ENCODE data around the gene PDK3. TPM values are rescaled to one million over a fixed set of nuclear protein-coding genes. Genes with fewer than 3 reads are reported as not detected.

PDK3 gene
- polyA plus RNA-seq, 3 donors, result 12.2 to 34.0 (median 32.6) TPM

DNA sequence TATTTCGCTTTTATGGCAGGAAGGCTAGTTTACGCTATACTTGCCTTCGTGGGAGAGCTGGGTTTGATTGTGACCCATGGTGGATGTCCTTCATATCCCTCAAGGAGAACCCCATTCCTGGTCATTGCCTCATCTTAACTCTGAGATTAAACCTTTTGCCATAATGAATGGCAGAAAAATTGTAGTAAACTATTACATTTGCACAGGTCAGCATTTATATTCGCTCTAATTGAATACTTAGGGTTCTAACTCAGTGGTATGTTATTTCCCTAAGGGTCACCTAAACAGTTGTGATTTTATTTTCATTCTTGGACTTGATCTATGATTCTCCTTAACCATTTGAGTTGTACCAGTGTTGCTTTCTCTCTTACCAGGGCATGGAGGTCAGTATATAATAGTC is 13.4 kb downstream of the PDK3 start:
- peak overlapping the region in 1 of 3 experiments; percentile 72 for H3K4me3 ChIP-seq (replicated peaks in 1 of 3; ENCODE audit: low read depth in 2 of 3, low read length in 3 of 3)
- peaks cover 68% of the 10 kb centered on the region for H3K4me1 Mint-ChIP-seq
- peak overlapping the region; percentile 21 for H3K4me2 ChIP-seq (replicated peaks; ENCODE audit: extremely low read depth, low read length, poor library complexity, severe bottlenecking)
- no peaks in the 10 kb centered on the region for H3K9me3 ChIP-seq (replicated peaks in 1 of 2; ENCODE audit: control insufficient read depth in 1 of 2, insufficient read depth in 1 of 2, low read length in 2 of 2)
- H3K9ac ChIP-seq (ENCODE audit: insufficient read depth, low read length, poor library complexity, severe bottlenecking), result no peak overlapping the region
- peaks cover 0 to 10% (median 4%) of the 10 kb centered on the region in 7 donors for H3K9me3 Mint-ChIP-seq
- peaks cover 68% of the 10 kb centered on the region for H3K79me2 ChIP-seq (ENCODE audit: insufficient read depth, low read length)
- no peak for DNase-seq
- TF ChIP-seq, protein P1, sequence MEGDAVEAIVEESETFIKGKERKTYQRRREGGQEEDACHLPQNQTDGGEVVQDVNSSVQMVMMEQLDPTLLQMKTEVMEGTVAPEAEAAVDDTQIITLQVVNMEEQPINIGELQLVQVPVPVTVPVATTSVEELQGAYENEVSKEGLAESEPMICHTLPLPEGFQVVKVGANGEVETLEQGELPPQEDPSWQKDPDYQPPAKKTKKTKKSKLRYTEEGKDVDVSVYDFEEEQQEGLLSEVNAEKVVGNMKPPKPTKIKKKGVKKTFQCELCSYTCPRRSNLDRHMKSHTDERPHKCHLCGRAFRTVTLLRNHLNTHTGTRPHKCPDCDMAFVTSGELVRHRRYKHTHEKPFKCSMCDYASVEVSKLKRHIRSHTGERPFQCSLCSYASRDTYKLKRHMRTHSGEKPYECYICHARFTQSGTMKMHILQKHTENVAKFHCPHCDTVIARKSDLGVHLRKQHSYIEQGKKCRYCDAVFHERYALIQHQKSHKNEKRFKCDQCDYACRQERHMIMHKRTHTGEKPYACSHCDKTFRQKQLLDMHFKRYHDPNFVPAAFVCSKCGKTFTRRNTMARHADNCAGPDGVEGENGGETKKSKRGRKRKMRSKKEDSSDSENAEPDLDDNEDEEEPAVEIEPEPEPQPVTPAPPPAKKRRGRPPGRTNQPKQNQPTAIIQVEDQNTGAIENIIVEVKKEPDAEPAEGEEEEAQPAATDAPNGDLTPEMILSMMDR (IDR thresholded peaks at IDR 0.05), result no peak
- WGBS (ENCODE audit: insufficient coverage), result no CpG with 5 or more reads among the region's 4 CpGs
- H3K27me3 Mint-ChIP-seq (ENCODE audit: low read depth in 3 of 3), result peaks cover 0 to 1% (median 0%) of the 10 kb centered on the region in 3 donors
- H3K27ac ChIP-seq (ENCODE audit: low read depth in 1 of 2, low read length in 2 of 2), result peak overlapping the region; percentile 42 to 94
- H3K36me3 ChIP-seq (replicated peaks in 1 of 2; ENCODE audit: control insufficient read depth in 1 of 2, insufficient read depth in 2 of 2, low read length in 2 of 2), result no peaks in the 10 kb centered on the region
- intact Hi-C loops (cut with micrococcal nuclease), result loop anchor here in 1 of 2 donors (5.0 kb wide), 1 partner anchor 326 kb away; no protein-coding TSS in a partner anchor
- H2AFZ ChIP-seq (ENCODE audit: insufficient read depth, low read depth, low read length, poor library complexity, severe bottlenecking), result no peak overlapping the region
- H4K20me1 ChIP-seq (ENCODE audit: insufficient read depth, low read length), result no peaks in the 10 kb centered on the region
- no peaks in the 10 kb centered on the region for H3K27me3 ChIP-seq (ENCODE audit: control insufficient read depth in 2 of 2, insufficient read depth in 2 of 2, low read length in 2 of 2)
- H3K4me1 ChIP-seq (ENCODE audit: control insufficient read depth in 1 of 2, insufficient read depth in 2 of 2, low read length in 2 of 2), result peaks cover 58 to 59% of the 10 kb centered on the region in 2 donors
- peak overlapping the region; percentile 88 to 97 (median 94) for H3K27ac Mint-ChIP-seq
- no peak overlapping the region for H3K4me3 Mint-ChIP-seq
- peaks cover 2 to 5% of the 10 kb centered on the region in 2 donors for H3K36me3 Mint-ChIP-seq

GRCh38 chrX:24479924-24480323 is 14.8 kb downstream of the PDK3 start:
- Histone ChIP-seq H3K79me2 (ENCODE audit: insufficient read depth, low read length) (peaks cover 77% of the 10 kb centered on the region), H4K20me1 (ENCODE audit: insufficient read depth, low read length) (no peaks in the 10 kb centered on the region), H3K9ac (ENCODE audit: insufficient read depth, low read length, poor library complexity, severe bottlenecking) (peak overlapping the region; percentile 59), H3K27ac (ENCODE audit: low read depth in 1 of 2, low read length in 2 of 2) (peak overlapping the region; percentile 94 to 95), H3K4me1 (ENCODE audit: control insufficient read depth in 1 of 2, insufficient read depth in 2 of 2, low read length in 2 of 2) (peaks cover 53 to 57% of the 10 kb centered on the region in 2 donors), H2AFZ (ENCODE audit: insufficient read depth, low read depth, low read length, poor library complexity, severe bottlenecking) (no peak overlapping the region), H3K9me3 (replicated peaks in 1 of 2; ENCODE audit: control insufficient read depth in 1 of 2, insufficient read depth in 1 of 2, low read length in 2 of 2) (no peaks in the 10 kb centered on the region), H3K4me3 (replicated peaks in 1 of 3; ENCODE audit: low read depth in 2 of 3, low read length in 3 of 3) (peak overlapping the region; percentile 31 to 72 (median 65)), H3K4me2 (replicated peaks; ENCODE audit: extremely low read depth, low read length, poor library complexity, severe bottlenecking) (peak overlapping the region; percentile 72), H3K36me3 (replicated peaks in 1 of 2; ENCODE audit: control insufficient read depth in 1 of 2, insufficient read depth in 2 of 2, low read length in 2 of 2) (no peaks in the 10 kb centered on the region), H3K27me3 (ENCODE audit: control insufficient read depth in 2 of 2, insufficient read depth in 2 of 2, low read length in 2 of 2) (no peaks in the 10 kb centered on the region)
- peaks cover 59% of the 10 kb centered on the region for H3K4me1 Mint-ChIP-seq
- peak overlapping the region; percentile 64 for H3K4me3 Mint-ChIP-seq
- TF ChIP-seq, protein P1 (IDR thresholded peaks at IDR 0.05), result no peak
- DNase-seq, result peak; percentile 76 to 84 (median 76)
- no CpG with 5 or more reads among the region's 9 CpGs for WGBS (ENCODE audit: insufficient coverage)
- intact Hi-C loops (cut with micrococcal nuclease), result loop anchor here in 1 of 2 donors (5.0 kb wide), 1 partner anchor 328 kb away; no protein-coding TSS in a partner anchor
- H3K27ac Mint-ChIP-seq, result peak overlapping the region; percentile 88 to 97 (median 94)
- H3K27me3 Mint-ChIP-seq (ENCODE audit: low read depth in 3 of 3), result peaks cover 0 to 5% (median 1%) of the 10 kb centered on the region in 3 donors
- peaks cover 2 to 5% of the 10 kb centered on the region in 2 donors for H3K36me3 Mint-ChIP-seq
- H3K9me3 Mint-ChIP-seq, result peaks cover 0 to 10% (median 4%) of the 10 kb centered on the region in 7 donors

All from CD14-positive monocyte (primary cell).